GM20000 (cell line): ENCODE results near the gene GPN1.

Source experiments
- DNase-seq: peaks from one replicate; pipeline ENCODE4 v3.0.0; 2012; ENCODE audit warnings: low spot score
- CTCF ChIP-seq: IDR thresholded peaks from 2 replicates; pipeline ENCODE4 v1.5.1; 2012; ENCODE audit warnings: mild to moderate bottlenecking, control low read depth; ENCODE audit errors: extremely low read depth, missing control alignments

Gene GPN1

GRCh38 chr2:27628767-27629709 is at the start of gene GPN1, which contains the start of gene CCDC121:
TSS of gene GPN1 (plus strand) at chr2:27629050. CDS start at chr2:27629059, 9 bp downstream.
TSS of gene CCDC121 (minus strand) at chr2:27629012. CDS start at chr2:27627799, 1,213 bp downstream.
- peak; percentile 85 for DNase-seq
- no peak for TF ChIP-seq CTCF

- DNase-seq: no peak
- TF ChIP-seq CTCF: no peak
These were observed 47.3 kb upstream of the GPN1 start for GRCh38 chr2:27581417-27582128.

DNA sequence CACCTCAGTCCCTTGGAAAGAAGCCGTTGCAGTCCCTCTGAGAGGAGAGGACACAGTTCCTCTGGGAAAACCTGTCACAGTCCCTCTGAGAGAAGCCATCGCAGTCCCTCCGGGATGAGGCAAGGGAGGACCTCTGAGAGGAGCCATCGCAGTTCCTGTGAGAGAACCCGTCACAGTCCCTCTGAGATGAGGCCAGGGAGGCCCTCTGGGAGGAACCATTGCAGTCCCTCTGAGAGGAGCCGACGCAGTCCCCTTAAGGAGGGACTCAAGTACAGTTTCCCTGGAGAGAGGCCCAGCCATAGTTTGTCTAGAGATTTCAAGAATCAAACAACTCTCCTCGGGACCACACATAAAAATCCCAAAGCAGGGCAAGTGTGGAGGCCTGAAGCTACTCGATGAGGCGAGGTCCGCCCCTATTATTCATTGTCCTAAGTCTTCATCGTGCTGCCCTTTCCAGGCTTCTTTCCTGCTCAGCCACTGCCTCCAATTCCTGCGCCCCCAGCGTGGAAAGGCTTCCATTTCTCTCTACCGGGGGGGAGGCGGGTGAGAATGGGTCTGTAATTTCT is 46.6 kb upstream of the GPN1 start:
- TF ChIP-seq CTCF: no peak
- DNase-seq: no peak

GRCh38 chr2:27582695-27583389 is 46.0 kb upstream of the GPN1 start, which contains the start of gene ZNF512:
TSS of gene ZNF512 (plus strand) at chr2:27583042. CDS start at chr2:27583113, 71 bp downstream.
- peak; percentile 92 for DNase-seq
- no peak for TF ChIP-seq CTCF

DNA sequence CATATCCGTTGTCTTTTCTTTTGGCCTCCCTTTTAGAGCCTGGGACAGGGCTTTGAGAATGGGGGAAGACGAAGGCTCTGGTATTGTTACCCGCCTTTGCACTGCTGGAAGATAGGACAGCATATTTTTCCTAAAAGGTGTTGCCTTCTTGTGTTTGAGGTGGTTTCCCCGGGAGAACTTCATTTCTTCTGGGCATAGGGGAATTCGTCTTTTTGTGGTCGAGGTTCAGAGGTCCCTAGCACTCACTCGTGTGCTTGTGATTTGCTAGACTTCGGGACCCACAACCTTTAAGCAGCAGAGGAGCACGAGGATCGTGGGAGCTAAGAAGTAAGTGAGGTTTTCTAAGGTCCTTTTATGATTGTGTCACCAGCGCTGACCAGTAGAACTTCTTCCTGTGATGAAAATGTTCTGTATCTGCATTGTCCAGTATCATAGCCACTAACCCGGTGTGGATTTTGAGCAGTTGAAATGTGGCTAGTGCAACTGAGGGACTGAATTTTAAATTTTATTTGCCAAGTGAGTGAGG is 45.4 kb upstream of the GPN1 start:
- no peak for DNase-seq
- TF ChIP-seq CTCF: no peak

GRCh38 chr2:27584597-27584996 is 44.3 kb upstream of the GPN1 start:
- TF ChIP-seq CTCF: no peak
- DNase-seq: no peak
